Neural progenitor cell (in vitro differentiated cells): ENCODE data around the gene LYSMD1. TPM values are rescaled to one million over a fixed set of nuclear protein-coding genes. Genes with fewer than 3 reads are reported as not detected.
A peak's percentile ranks its signal among the peaks of the same experiment; 100 is the strongest.

ENCODE experiments used
- DNase-seq: peaks from one replicate; pipeline ENCODE4 v3.0.0-alpha.2; 2016; ENCODE audit warnings: low spot score
- H2AFZ ChIP-seq: fragments of 200-600 bp; sonication (generic); replicated peaks from 2 replicates; pipeline ENCODE4 v1.6.1; 2016; ENCODE audit warnings: antibody characterized with exemption
- H3F3A ChIP-seq: fragments of 200-600 bp; sonication (generic); 2 replicates; pipeline ENCODE4 v1.6.1; 2016; ENCODE audit warnings: antibody characterized with exemption, low read depth
- H3K27ac ChIP-seq: fragments of 200-600 bp; sonication (generic); 2 replicates; pipeline ENCODE4 v1.5.1; 2016; ENCODE audit warnings: mild to moderate bottlenecking
- H3K27me3 ChIP-seq: fragments of 200-600 bp; sonication (generic); 2 replicates; pipeline ENCODE4 v1.6.1; 2016; ENCODE audit warnings: mild to moderate bottlenecking, moderate library complexity
- H3K36me3 ChIP-seq: fragments of 200-600 bp; sonication (generic); 2 replicates; pipeline ENCODE4 v1.5.1; 2016
- H3K4me1 ChIP-seq: fragments of 200-600 bp; sonication (generic); 2 replicates; pipeline ENCODE4 v1.6.1; 2016; ENCODE audit warnings: mixed run types
- H3K4me2 ChIP-seq: fragments of 200-600 bp; sonication (generic); 2 replicates; pipeline ENCODE4 v1.6.1; 2016
- H3K4me3 ChIP-seq: fragments of 200-600 bp; sonication (generic); 2 replicates; pipeline ENCODE4 v1.5.1; 2016
- H3K79me2 ChIP-seq: fragments of 200-600 bp; sonication (generic); 2 replicates; pipeline ENCODE4 v1.6.1; 2016; ENCODE audit warnings: low read depth
- H3K9ac ChIP-seq: fragments of 200-600 bp; sonication (generic); 2 replicates; pipeline ENCODE4 v1.6.1; 2016
- H3K9me3 ChIP-seq: fragments of 200-600 bp; sonication (generic); 2 replicates; pipeline ENCODE4 v1.5.1; 2016; ENCODE audit warnings: low read depth
- H4K20me1 ChIP-seq: fragments of 200-600 bp; sonication (generic); 2 replicates; pipeline ENCODE4 v1.6.1; 2016; ENCODE audit warnings: low read depth
- H3K27ac Mint-ChIP-seq: 3 replicates; pipeline ENCODE4 v1.8.0; 2021; ENCODE audit warnings: mixed read lengths
- H3K27me3 Mint-ChIP-seq: 2 replicates; pipeline ENCODE4 v1.8.0; 2022; ENCODE audit warnings: low read depth, mild to moderate bottlenecking, inconsistent platforms, moderate library complexity, mixed read lengths; ENCODE audit not compliant: insufficient read depth
- H3K36me3 Mint-ChIP-seq: 3 replicates; pipeline ENCODE4 v1.8.0; 2021; ENCODE audit warnings: mixed read lengths
- H3K4me1 Mint-ChIP-seq: 3 replicates; pipeline ENCODE4 v1.8.0; 2021; ENCODE audit warnings: mixed read lengths
- H3K4me3 Mint-ChIP-seq: 3 replicates; pipeline ENCODE4 v1.8.0; 2021; ENCODE audit warnings: mild to moderate bottlenecking, moderate library complexity, mixed read lengths
- H3K9me3 Mint-ChIP-seq: 3 replicates; pipeline ENCODE4 v1.8.0; 2020; ENCODE audit warnings: mixed read lengths
- CTCF ChIP-seq: fragments of 200-600 bp; sonication (generic); IDR thresholded peaks from 2 replicates; pipeline ENCODE4 v1.5.1; 2017; ENCODE audit warnings: antibody characterized with exemption, mild to moderate bottlenecking
- EZH2 ChIP-seq: fragments of 200-600 bp; sonication (generic); IDR thresholded peaks from 2 replicates; pipeline ENCODE4 v1.6.1; 2017; ENCODE audit warnings: antibody characterized with exemption, mild to moderate bottlenecking, moderate library complexity
- EZH2phosphoT487 ChIP-seq: fragments of 200-600 bp; sonication (generic); IDR thresholded peaks from 2 replicates; pipeline ENCODE4 v1.6.1; 2017; ENCODE audit warnings: antibody characterized with exemption
- total RNA-seq: library from RNA; depleted of rRNA; stranded (reverse); fragments of >200 nt; gene quantifications from 2 replicates; pipeline ENCODE4 v1.2.3, GENCODE V29; 2015; ENCODE audit warnings: low replicate concordance

Gene LYSMD1
- total RNA-seq, 1 donor from 2014 or later: 18.9 TPM

GRCh38 chr1:151156515-151156819, 9.2 kb downstream of the LYSMD1 start, which contains the start of gene TNFAIP8L2:
Gene TNFAIP8L2 (plus strand): TSS chr1:151156649. CDS start chr1:151158698, 2,049 bp downstream.
- TF ChIP-seq EZH2: no peak
- TF ChIP-seq CTCF: no peak
- TF ChIP-seq EZH2phosphoT487: no peak
- H3K27ac ChIP-seq: no peak within 1 kb of the TSS
- peaks cover 7% of the 10 kb centered on the region for H3F3A ChIP-seq
- no peaks in the 10 kb centered on the region for H4K20me1 ChIP-seq
- H3K4me2 ChIP-seq: no peak within 1 kb of the TSS
- H3K36me3 ChIP-seq: no peaks in the 10 kb centered on the region
- Mint-ChIP-seq H3K36me3 (peaks cover 15% of the 10 kb centered on the region), H3K4me1 (peaks cover 2% of the 10 kb centered on the region), H3K27me3 (peaks cover 3% of the 10 kb centered on the region), H3K9me3 (no peaks in the 10 kb centered on the region), H3K27ac (peak within 1 kb of the TSS; percentile 5), H3K4me3 (no peak within 1 kb of the TSS)
- no peak within 1 kb of the TSS for H3K4me3 ChIP-seq
- H3K27me3 ChIP-seq: no peaks in the 10 kb centered on the region
- H3K79me2 ChIP-seq: no peaks in the 10 kb centered on the region
- no peaks in the 10 kb centered on the region for H3K4me1 ChIP-seq
- no peaks in the 10 kb centered on the region for H3K9me3 ChIP-seq
- no peak within 1 kb of the TSS for H2AFZ ChIP-seq
- no peak within 1 kb of the TSS for H3K9ac ChIP-seq
- DNase-seq: peak; percentile 8

- H3F3A ChIP-seq: peaks cover 23% of the 10 kb centered on the region
- H3K9me3 Mint-ChIP-seq: no peaks in the 10 kb centered on the region
- H3K9me3 ChIP-seq: no peaks in the 10 kb centered on the region
- H3K36me3 ChIP-seq: no peaks in the 10 kb centered on the region
- H3K4me2 ChIP-seq: no peak overlapping the region
- peaks cover 20% of the 10 kb centered on the region for H4K20me1 ChIP-seq
- H3K4me1 ChIP-seq: peaks cover 30% of the 10 kb centered on the region
- no peak overlapping the region for H2AFZ ChIP-seq
- no peak overlapping the region for H3K27ac Mint-ChIP-seq
- peaks cover 36% of the 10 kb centered on the region for H3K4me1 Mint-ChIP-seq
- H3K9ac ChIP-seq: no peak overlapping the region
- no peak overlapping the region for H3K4me3 ChIP-seq
- peak overlapping the region; percentile 91 for H3K4me3 Mint-ChIP-seq
- peaks cover 8% of the 10 kb centered on the region for H3K36me3 Mint-ChIP-seq
- H3K79me2 ChIP-seq: no peaks in the 10 kb centered on the region
- no peak overlapping the region for H3K27ac ChIP-seq
- TF ChIP-seq EZH2phosphoT487 (no peak), CTCF (no peak), EZH2 (no peak)
- peaks cover 32% of the 10 kb centered on the region for H3K27me3 ChIP-seq
- peaks cover 16% of the 10 kb centered on the region for H3K27me3 Mint-ChIP-seq
- DNase-seq: no peak
Measured at GRCh38 chr1:151147665-151148064, 18.0 kb downstream of the LYSMD1 start.

DNA sequence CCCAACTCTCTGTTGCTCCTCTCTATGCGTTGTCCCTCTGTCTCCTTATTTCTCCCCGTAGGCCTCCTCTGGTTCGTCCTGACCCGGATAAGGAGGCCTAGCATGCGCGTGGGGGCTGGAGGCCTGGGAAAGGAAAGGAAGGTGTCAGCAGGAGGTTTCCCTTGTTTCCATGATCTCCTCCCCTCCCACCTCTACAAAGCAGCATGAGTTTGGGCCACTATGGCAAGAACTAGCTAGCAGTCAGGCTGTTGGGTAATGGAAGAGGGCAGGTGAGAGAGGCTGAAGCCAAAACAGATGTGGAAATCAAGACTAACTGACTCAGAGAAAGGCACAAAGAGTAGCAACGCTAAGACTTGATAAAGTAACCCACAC, 18.6 kb downstream of the LYSMD1 start:
- peak overlapping the region; percentile 91 for H3K4me2 ChIP-seq
- H3K79me2 ChIP-seq: no peaks in the 10 kb centered on the region
- no peak for DNase-seq
- peaks cover 26% of the 10 kb centered on the region for H4K20me1 ChIP-seq
- peak overlapping the region; percentile 66 for H2AFZ ChIP-seq
- Mint-ChIP-seq H3K36me3 (peaks cover 10% of the 10 kb centered on the region), H3K27me3 (peaks cover 16% of the 10 kb centered on the region), H3K4me3 (peak overlapping the region; percentile 91), H3K9me3 (no peaks in the 10 kb centered on the region), H3K27ac (no peak overlapping the region), H3K4me1 (peaks cover 38% of the 10 kb centered on the region)
- H3K9me3 ChIP-seq: no peaks in the 10 kb centered on the region
- H3K4me1 ChIP-seq: peaks cover 30% of the 10 kb centered on the region
- H3K9ac ChIP-seq: no peak overlapping the region
- no peak for TF ChIP-seq EZH2phosphoT487
- H3F3A ChIP-seq: peaks cover 27% of the 10 kb centered on the region
- no peaks in the 10 kb centered on the region for H3K36me3 ChIP-seq
- H3K27me3 ChIP-seq: peaks cover 32% of the 10 kb centered on the region
- no peak overlapping the region for H3K27ac ChIP-seq
- peak overlapping the region; percentile 91 for H3K4me3 ChIP-seq

DNA sequence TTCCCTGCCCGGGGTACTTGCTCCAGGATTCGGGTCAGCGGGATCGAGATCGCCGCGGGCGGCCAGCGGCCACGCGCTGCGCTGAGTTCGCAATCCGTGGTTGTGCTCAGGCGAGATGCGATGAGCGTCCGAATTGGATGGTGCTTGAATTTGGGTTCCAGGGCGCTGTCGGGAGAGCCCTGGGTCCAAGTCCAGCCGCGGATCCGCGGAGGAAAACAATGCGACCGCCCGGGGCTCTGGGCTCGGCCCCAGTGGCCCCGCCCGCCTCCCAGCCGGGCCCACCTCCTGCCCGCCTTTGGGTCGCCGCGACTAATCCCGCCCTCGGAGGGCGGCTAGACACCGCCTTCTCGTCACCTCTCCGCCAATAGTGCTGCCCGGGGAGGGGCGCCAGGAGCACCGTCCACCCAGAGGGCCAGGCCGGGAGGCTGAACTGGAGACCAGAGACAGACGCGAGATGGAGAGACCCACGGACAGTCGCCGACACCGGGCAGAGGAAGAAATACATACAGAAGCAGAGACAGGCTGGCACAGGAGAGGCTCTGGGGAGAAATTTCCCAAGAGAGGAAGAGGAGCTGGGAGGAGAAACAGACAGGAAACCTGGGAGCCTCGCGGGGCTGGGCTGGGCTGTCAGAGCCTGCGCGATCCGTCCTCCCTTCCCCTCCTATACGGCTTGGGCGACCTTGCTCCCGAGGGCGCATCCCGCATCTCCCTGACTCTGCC, 19.1 kb downstream of the LYSMD1 start, which contains the start of gene SEMA6C:
SEMA6C (minus strand) TSS at position 220 of the 720 bp plus-strand sequence. CDS start 4,010 bp downstream, outside the sequence.
- Mint-ChIP-seq H3K36me3 (peaks cover 10% of the 10 kb centered on the region), H3K9me3 (no peaks in the 10 kb centered on the region), H3K4me3 (peak within 1 kb of the TSS; percentile 91), H3K27ac (peak within 1 kb of the TSS; percentile 60), H3K27me3 (peaks cover 16% of the 10 kb centered on the region), H3K4me1 (peaks cover 39% of the 10 kb centered on the region)
- Histone ChIP-seq H3F3A (peaks cover 27% of the 10 kb centered on the region), H3K9ac (peak within 1 kb of the TSS; percentile 58), H3K4me3 (peak within 1 kb of the TSS; percentile 91), H3K27me3 (peaks cover 32% of the 10 kb centered on the region), H2AFZ (peak within 1 kb of the TSS; percentile 95), H4K20me1 (peaks cover 26% of the 10 kb centered on the region), H3K4me2 (peak within 1 kb of the TSS; percentile 91), H3K79me2 (no peaks in the 10 kb centered on the region), H3K4me1 (peaks cover 30% of the 10 kb centered on the region), H3K27ac (no peak within 1 kb of the TSS), H3K9me3 (no peaks in the 10 kb centered on the region), H3K36me3 (no peaks in the 10 kb centered on the region)
- peak; percentile 96 for DNase-seq
- TF ChIP-seq CTCF (no peak), EZH2 (no peak)
